Amniotic epithelial cell (primary cell): ENCODE data around the gene LIPH.

Experiments
- DNase-seq: peaks from one replicate; pipeline ENCODE4 v3.0.0-alpha.2; 2010; ENCODE audit warnings: low read depth

Gene LIPH

DNA sequence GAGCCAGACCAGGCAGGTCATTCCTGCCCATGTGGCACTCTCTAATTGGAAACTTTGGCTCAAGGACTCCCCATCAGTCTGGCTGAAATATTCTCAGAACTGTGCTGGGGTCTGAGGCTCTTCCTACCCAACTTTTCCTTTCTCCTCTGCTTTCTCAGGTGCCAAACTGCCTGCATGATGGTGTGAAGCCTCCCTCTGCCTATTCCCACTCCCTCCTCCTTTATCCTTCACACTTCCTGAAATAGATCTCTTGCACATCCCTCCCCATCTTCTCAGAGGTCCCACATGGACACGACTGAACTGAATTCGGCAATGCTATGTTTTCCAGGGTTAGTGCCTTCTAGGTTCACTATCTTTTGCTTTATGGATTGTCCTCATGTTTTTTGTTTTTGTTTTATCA, 12.5 kb downstream of the LIPH start:
- no peak for DNase-seq

DNA sequence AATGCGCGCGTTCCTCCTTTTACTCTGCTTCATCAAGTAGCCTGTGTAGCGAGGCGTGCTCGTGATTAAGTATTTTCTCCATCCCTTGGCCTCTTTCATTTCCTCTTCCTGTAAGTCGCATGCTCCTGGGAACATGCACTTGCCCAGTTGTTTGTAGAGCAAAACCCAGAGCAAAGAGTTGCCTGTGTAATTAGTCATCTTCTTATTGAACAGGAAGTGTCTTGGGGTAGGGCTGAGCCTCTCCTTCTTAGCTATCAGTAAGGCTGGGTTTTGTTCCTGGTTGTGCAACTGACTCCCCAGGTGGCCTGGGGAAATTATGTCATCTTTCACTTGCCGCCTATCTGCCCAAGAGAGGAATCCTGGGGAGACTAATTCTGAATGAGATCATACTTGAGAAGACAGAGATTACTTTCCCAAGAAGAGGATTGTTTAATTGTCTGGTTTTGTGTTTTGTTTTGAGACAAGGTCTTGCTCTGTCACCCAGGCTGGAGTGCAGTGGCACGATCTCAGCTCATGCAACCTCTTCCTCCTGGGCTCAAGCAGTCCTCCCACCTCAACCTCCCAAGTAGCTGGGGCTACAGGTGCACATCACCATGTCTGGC, 14.9 kb downstream of the LIPH start:
- DNase-seq: peak; percentile 95

GRCh38 chr3:185534511-185534910, 17.9 kb downstream of the LIPH start:
- peak; percentile 83 for DNase-seq

GRCh38 chr3:185532901-185533300, 19.5 kb downstream of the LIPH start:
- no peak for DNase-seq

- DNase-seq: no peak
These were observed 21.5 kb downstream of the LIPH start for GRCh38 chr3:185530856-185531255.

DNA sequence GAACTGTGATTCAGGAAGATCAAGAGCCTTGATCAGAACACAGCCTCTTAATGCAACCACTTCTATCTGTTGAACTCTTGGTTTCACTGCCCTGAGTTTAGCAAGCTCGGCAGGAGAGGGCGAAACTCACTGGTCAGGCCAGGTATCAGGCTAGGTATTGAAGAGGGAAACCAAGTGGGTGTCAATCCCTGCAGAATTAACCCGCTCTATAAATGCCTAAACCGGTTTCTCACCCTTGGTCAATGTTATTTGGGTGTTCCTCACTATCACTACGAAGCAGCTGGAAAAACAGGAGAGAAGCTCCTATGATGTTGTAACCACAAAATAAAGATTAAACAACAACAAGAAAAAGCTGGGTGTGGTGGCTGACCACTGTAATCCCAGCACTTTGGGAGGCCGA, 23.9 kb downstream of the LIPH start:
- DNase-seq: no peak

GRCh38 chr3:185527364-185527763, 25.0 kb downstream of the LIPH start:
- no peak for DNase-seq

- no peak for DNase-seq
These were observed 25.9 kb downstream of the LIPH start for GRCh38 chr3:185526349-185526951.

DNA sequence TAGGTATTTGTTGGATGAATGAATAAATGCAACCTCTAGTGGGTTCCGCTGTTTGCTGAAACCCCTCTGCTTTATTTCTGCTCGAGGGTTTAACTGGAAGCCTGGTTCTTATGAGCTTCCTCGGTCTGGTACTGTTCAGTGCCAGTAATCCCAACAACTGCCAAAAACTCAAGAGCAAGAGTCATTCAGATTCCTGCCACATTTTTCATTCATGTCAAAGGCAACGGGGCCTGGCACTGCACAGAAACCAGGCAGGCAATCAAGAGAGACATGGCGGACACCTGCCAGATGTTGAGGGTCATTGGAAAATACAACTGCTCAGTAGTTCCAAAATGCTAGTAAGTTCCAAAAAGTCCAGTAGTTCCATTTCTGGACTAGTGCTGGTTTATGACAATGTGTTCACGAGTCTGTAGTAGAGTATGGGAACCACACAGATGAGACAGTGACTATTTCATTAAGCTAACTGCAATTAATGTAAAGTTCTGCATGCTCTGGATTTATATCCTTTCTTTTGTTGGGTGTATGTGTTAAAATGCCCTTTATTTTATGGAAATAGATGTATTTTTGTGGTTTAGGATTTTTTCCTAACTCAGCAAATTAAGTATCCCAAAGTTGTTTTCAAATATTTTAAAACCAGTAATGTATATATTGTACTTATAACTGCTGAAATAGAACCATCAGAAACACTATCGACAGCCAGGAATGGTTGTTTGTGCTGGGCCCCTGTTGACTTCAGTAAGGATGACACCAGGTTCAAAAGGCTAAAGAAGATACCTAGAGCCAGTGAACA, 30.8 kb downstream of the LIPH start:
- DNase-seq: no peak

DNA sequence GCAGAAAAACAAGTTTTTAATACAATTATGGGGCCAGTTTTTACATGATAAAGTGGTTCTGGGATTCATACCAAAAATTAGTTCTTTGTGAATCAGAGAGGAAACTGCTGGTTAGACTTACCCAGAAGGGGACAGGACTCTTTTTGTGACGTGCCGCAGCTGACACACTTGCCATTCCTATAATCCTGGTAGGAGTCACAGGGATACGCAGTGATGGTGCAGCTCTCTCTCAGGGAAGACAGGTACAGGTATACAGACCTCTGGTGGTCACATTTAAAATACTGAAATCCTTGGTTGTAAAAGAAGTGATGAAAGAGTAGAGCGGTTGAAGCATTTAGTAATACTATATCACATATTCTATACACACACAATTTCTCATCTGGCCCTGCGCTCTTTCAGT, 33.4 kb downstream of the LIPH start:
- no peak for DNase-seq

GRCh38 chr3:185517387-185518130, 34.8 kb downstream of the LIPH start:
- DNase-seq: no peak

- DNase-seq: no peak
These were observed 40.7 kb downstream of the LIPH start for GRCh38 chr3:185511711-185512110.

- DNase-seq: no peak
These were observed 43.9 kb downstream of the LIPH start for GRCh38 chr3:185508335-185508991.

DNA sequence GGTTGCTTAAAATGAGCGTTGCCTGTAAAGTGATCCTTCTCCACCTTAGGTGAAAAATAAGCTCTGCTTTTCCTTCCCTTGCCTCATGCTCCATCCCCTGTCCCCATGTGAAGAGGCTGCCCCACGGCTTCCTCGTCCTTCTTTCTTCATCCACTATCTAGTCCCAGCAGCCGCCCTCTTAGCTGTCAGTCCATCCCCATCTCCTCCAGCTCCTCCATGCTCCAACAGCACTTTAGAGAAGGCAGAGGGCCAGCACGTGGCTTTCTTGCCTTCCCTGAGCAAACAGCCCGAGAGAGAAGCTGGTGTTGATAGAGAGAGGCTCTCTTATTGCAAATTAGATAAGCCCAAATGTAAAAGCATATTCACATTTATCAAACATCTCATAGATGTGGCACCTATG, 44.5 kb downstream of the LIPH start:
- DNase-seq: no peak

GRCh38 chr3:185504636-185505035, 47.8 kb downstream of the LIPH start:
- no peak for DNase-seq

GRCh38 chr3:185503521-185503920, 48.9 kb downstream of the LIPH start:
- no peak for DNase-seq

DNA sequence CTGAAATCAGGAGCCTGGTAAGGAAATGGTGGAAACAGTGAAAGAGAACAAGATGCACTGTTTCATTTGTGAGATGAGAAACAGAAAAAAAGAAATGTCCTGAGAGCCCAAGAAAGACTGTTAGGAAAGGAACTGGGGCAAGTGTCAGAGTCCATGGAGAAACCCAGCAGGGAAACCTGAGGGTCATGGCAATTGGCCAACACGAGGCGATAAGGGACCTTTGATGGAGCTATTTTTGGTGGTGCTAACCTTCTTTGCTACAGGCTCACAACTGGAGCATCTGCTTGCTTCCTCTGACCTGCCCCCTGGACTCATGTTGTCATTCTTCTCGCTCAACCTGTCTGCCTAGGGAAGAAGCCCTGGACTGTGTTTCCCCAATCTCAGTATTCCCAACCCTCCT, 49.4 kb downstream of the LIPH start:
- DNase-seq: no peak

DNA sequence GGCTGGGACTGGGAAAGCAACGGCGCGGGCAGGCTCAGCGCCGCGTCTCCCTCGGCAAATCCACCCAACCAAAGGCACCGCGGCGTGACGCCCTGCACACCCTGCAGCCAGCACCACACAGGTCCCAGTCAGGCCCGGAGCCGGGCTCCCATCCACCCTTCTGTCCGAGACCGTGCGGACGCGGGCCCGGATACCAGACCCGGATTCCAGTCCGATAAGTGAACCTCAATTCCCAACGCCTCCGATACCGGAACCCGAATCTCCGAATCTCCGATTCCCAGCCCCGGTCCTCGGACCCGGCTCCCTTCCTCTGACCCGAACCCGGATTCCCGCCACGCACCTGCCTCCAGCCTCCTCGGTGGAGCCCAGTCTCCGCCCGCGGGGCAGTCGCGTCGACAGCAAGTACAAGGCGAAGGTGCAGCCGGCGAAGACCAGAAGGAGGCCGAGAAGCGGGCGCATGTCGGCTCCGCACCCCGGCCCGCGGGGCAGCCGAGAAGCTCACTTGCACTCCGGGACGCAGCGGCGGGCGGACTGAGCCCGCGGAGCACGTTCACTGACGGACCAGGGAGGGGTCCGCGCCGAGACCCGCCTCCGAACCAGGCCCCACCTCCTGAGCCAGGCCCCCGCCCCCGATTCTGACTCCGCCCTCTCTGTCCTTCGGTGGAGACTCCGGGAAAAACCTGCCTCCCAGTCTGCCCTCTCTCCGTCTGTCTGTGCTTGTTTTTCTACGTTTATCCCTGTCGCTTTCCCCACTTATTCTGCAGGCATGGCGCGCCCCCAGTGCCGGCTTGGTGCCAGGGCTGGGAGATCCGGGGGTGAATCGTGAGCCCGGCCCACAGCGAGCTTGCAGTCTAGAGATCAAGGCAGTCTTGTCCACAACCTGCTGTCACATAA, 53.6 kb downstream of the LIPH start, which contains the start of gene TMEM41A:
Gene TMEM41A (minus strand): TSS at position 533 of the 894 bp plus-strand sequence. CDS start 74 bp downstream, at position 459.
- DNase-seq: peak; percentile 85

DNA sequence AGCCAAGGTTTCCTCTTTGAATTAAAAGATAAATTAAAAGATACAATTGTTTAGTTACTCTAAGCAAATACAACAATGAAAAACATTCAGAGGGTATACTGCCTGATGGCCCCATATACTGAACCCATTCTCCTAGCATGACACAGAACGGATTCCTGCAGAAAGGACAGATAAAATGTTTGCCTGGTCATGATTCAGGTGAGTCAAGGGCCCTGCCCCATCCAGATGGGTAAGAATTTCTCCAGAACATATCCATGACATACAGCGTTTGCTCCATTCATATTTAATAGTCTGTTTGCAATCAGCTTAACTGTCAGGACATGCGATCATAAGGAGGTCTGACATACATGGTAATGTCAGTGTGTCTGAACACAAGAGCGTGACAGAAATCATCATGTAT, 62.1 kb downstream of the LIPH start:
- DNase-seq: no peak

GRCh38 chr3:185489462-185489861, 62.9 kb downstream of the LIPH start:
- no peak for DNase-seq

DNA sequence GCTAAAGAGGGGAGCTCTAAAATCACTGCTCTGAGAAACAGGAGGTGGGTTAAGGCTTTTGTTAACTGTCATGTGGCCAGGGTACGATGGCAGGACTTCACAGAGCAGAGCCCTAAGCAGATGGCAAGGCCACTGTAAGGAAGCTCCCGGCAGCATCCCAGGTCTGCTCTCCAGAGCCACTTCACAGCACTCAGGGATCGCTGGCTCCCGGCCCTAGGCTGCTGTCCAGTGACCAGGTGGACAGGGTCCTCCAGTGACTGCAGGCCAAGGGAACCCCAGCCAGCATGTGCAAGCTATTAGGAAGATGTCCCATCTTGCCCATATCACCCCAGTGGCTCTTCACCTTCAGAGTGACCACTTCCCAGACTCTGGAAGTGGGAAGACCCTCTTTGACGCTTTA, 63.9 kb downstream of the LIPH start:
- no peak for DNase-seq
